HG03575 (cell line): ENCODE measurements around the gene PARP16.
"Not testable (repeated sequence)": the region's sequence is repeated elsewhere in the genome, so short reads cannot be mapped to it uniquely, and the experiment has no call there.

Experiments used
- ATAC-seq: cut with Tn5 transposase; IDR thresholded peaks from one replicate; pipeline ENCODE4 v1.9.1; 2021; ENCODE audit not compliant: unreplicated experiment, insufficient number of reproducible peaks, low FRiP score; ENCODE audit errors: extremely low read depth

Gene PARP16

GRCh38 chr15:65286069-65286703 lies 497 bp downstream of the PARP16 start:
- no peak for ATAC-seq

GRCh38 chr15:65285291-65286068 lies 1.2 kb downstream of the PARP16 start:
- ATAC-seq = no peak

- no peak for ATAC-seq
These were observed 8.2 kb downstream of the PARP16 start for GRCh38 chr15:65278480-65278879.

- no peak for ATAC-seq
These were observed 9.7 kb downstream of the PARP16 start for GRCh38 chr15:65277015-65277414.

- no peak for ATAC-seq
These were observed 11.0 kb downstream of the PARP16 start for GRCh38 chr15:65275728-65276126.

GRCh38 chr15:65275104-65275727 lies 11.5 kb downstream of the PARP16 start:
- no peak for ATAC-seq

- not testable (repeated sequence) for ATAC-seq
These were observed 15.7 kb downstream of the PARP16 start for GRCh38 chr15:65270811-65271545.

GRCh38 chr15:65268411-65268810 lies 18.3 kb downstream of the PARP16 start:
- no peak for ATAC-seq

GRCh38 chr15:65266469-65266868 lies 20.2 kb downstream of the PARP16 start:
- ATAC-seq = no peak

- ATAC-seq = no peak
These were observed 21.7 kb downstream of the PARP16 start for GRCh38 chr15:65264863-65265430.

- ATAC-seq = no peak
These were observed 23.4 kb downstream of the PARP16 start for GRCh38 chr15:65263313-65263712.

- ATAC-seq = no peak
These were observed 25.7 kb downstream of the PARP16 start for GRCh38 chr15:65260968-65261367.

GRCh38 chr15:65259367-65259797 lies 27.3 kb downstream of the PARP16 start:
- no peak for ATAC-seq

GRCh38 chr15:65258375-65259262 lies 28.1 kb downstream of the PARP16 start:
- no peak for ATAC-seq

GRCh38 chr15:65255486-65256140 lies 31.1 kb downstream of the PARP16 start:
- ATAC-seq = no peak

- ATAC-seq = no peak
These were observed 31.9 kb downstream of the PARP16 start for GRCh38 chr15:65254758-65255157.

GRCh38 chr15:65254356-65254755 lies 32.3 kb downstream of the PARP16 start:
- no peak for ATAC-seq

GRCh38 chr15:65249641-65250040 lies 37.0 kb downstream of the PARP16 start:
- ATAC-seq = no peak
